ENCODE data around the gene AREL1.

Gene AREL1

DNA sequence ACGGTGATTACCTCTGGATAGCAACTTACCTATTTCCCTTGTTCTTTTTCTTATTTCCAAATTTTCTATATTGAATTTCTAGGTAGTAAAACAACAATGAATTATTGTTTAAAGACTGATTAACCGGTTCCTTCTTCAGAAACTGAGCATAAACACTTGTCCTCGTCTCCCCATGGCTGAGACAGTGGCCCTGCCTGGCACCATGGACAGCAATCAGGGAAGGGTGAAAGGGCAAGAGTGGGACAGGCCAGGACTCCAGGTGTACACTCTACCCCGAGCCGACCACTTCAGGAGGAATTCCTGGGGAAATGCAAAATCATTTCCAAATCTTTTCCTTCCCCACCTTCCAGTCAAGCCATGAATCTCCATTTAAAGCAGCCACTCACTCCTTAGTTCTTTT is 52.0 kb downstream of the AREL1 start:
- no peak for DNase-seq (ENCODE audit: low spot score)

DNA sequence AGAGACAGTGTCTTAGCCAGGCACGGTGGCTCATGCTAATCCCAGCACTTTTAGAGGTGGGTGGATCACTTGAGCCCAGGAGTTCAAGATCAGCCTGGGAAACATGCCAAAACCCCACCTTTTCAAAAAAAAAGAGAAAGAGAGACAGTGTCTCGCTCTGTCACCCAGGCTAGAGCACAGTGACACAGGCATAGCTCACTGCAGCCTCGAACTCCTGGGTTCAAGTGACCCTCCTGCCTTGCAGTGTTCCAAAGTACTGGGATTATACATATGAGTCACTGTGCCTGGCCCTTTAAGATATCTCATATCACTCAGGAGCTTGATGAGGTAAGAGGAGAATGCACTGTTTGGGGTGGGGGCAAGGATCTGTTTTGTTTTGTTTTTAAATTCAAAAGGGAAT is 52.7 kb downstream of the AREL1 start:
- DNase-seq (ENCODE audit: low spot score): no peak

DNA sequence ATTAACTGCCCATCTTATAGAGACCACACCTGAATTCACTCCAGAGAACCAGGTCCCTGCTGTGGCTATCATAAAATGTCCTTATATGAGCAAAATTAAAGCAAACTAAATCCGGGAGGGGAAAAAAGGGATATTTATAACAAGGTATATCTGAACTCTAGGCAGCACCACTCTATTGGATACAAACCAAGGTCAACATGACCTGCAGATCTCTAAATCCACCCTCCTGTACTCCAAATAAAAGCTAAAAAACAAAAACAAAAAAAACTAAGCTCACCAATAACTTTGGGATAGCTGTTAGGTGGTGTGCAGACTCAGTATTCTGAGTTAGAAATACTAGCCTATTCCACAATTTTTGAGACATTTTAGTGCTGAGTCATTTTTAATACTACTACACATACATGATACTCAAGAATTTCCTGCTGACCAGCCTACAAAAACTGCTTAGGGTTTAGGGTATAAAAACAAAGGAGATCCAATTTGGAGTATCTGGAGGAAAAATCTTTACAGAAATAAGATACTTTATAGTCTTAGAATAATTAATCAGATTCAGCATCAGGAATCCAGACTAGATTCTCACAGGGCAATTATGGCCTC is 54.2 kb downstream of the AREL1 start:
- DNase-seq (ENCODE audit: low spot score): no peak

DNA sequence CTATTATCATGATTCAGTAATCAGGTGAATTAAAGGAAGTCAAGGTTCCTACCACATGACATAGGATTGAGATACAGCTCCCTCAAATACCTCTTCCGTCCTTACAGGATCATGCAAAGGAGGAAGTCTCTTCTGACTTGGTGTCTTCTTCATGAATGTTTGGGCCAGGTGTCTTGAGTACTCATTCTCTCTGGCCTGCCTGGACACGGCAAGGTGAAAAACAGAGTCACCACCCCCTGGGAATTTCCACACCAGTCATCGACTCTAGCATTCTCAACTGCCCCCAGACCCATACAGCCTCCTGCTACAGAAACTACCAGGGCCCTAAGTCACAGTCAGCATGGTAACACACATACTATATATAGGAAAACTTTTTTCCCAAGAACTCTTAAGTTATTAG is 55.9 kb downstream of the AREL1 start:
- DNase-seq (ENCODE audit: low spot score): no peak

DNA sequence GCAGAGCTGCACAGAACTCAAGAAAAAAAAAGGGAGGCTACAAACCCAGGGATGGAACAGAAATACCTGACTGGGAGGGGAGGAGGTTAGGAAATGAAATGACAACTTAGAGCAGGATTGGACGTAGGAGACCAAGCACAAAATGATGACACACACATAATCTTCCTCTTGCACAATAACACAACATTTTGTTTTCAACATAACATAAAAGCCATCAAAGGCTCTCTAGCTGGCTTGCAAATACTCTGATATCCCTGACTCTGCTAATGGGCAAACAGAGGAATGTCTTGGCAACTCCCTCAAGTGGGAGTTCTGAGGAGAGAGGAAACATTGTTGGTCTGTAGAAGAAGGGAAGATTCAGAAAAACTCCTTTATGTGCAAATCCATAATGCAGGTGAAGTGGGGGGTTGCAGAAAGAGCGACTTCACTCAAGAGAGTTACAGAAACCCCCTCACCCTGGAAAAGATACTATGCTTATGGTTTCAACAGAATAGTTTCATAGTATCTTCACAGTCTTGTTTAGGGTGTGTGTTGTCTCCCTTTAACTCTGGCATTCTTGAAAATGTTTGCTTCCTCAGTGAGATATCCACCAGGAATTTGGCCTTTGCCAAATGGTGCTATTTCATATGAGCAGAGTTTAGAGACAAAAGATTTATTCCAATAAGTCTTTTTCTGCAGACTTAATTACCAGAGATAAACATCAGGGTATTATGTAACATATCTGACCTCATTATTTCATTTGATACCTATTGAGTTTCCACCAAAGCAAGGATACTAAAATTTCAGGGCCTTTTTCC is 57.1 kb downstream of the AREL1 start:
- DNase-seq (ENCODE audit: low spot score): no peak

DNA sequence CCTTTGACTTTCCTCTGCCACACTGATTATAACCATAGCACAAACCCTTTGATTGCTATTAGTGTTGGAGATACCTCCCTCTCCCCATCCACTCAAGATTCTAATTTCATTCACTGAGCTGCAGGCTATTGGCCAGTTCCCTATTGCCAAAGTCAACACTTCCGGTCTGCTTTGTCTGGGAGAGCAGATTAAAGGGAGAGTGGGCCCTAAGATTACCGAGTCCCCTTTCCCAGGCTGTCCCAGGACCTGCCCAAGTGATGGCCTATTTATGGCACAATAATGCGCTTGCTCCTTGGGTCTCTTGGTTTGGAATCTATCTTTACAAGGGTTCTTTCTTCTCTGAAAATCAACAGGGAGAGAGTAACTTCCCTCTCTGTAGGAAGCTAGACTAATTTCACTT is 57.9 kb downstream of the AREL1 start:
- no peak for DNase-seq (ENCODE audit: low spot score)

DNA sequence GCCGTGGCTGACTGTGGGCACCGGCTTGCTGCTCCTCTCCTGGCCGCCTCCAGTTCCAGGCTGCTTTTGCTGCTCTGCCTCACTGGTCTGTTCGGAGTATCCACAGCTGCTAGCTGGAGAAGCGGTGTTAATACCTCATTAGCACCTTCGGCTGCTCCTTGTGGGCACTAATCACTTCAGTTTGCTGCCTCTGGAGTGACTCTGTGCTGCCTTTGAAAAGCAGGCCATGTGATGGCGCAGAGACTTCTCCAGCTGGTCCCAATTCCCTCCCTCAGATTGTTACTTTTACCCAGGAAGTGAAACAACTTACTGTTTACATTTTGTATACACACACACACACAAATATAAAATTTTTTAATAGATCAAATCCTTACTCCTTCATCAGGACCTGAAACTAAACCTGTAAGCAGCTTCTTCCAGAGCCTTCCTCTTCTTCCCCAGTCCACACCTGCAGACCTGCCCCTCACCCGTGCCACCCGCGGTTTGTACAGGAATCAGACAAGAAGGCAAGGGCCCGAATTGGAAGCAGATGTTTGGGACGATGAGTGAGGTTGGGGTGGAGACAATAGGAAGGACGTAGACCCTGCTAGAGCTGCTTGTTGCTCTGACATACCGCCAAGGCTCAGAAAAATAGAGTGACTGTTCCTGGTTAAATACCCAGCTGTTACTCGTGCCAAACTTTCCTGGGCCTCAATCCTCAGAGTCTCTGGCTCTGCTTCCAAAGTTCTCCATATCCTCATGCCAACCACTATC is 59.3 kb downstream of the AREL1 start:
- no peak for DNase-seq (ENCODE audit: low spot score)

DNA sequence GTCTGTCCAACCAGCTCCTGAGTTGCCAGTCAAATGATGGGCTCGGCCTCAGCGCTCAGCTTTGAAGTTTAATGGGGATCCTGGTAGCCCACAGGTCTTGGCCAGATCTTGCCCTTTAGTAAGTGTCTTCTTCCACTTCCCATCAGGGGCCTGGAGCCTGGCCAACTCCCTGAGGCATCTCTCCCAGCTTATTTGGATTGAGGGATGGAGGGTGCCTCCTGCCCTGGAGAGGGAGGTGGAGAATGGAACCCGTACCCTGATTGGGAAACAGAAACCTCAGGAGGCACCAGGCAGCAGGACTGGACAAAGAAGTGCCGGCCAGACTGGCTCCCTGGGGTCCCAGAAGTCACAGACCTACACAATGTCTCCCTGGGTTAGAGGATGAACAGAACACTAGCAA is 60.3 kb downstream of the AREL1 start:
- DNase-seq (ENCODE audit: low spot score): no peak

DNA sequence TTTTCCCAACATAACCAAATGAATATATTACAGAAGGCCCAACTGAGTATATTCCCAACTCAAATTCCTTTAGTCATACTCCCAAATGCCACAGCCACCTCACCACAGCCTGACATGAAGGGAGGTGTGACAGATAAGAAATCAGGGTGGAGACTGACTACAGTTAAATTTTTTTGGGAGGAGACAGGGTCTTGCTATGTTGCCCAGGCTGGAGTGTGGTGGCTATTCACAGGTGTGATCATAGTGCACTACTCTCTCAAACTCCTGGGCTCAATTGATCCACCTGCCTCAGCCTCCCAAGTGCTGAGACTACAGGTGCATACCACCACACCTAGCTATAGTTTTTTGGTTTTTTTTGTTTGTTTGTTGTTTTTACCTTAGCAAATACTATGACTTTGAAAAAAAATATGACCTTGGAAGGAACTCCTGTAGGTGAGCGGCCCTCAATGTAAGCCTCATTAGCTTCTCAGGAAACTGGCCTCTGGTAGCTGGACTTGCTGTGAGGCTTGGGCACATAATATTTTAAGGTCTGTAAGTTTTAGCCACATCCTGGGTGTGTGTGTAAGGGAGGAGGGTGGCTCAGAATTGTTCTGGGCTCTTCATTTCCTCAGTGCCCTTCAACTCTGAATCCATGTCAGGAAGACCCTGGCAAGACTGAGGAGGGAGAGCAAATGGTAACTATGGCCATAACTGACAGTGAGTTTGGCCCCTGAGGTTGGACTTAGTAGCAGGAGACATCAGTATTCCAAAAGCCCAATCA is 61.8 kb downstream of the AREL1 start:
- DNase-seq (ENCODE audit: low spot score): no peak

DNA sequence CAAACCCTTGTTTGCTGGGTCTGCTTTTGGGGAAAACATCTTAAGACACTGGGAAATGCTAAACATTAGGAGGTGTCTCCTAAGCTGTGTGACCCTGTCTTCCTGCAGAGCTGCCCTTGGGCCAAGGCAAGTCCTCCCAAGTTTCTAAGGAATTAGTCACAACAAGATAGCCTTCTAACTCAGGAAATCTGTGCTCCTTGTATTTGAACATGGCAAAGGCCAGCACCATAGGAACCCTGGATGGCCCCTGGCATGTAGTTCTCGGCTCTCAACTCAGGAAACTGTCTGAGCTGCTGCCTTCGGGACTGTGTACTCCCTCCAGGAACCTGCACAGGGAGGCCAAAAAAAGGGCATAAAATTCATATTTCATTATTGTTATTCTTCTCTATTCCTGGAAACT is 63.2 kb downstream of the AREL1 start:
- DNase-seq (ENCODE audit: low spot score): no peak

DNA sequence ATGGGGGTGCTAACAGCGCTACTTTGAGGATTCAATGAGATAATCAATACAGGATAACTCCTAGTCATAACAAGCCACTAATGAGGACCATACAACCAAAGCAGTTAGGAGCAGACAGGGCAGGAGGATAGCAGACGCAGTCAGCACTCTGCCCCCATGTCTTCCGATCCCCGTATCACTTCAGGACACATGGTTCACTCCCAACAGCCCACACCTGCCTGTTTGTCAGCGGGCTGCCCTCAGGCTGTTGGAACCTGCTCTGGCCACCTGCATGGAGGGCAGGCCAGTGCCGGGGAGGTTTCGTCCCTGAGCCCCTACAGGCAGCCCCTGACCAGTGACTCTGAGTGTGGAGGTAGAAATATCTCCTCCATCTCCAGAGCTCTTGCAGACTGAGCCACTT is 63.7 kb downstream of the AREL1 start:
- no peak for DNase-seq (ENCODE audit: low spot score)

DNA sequence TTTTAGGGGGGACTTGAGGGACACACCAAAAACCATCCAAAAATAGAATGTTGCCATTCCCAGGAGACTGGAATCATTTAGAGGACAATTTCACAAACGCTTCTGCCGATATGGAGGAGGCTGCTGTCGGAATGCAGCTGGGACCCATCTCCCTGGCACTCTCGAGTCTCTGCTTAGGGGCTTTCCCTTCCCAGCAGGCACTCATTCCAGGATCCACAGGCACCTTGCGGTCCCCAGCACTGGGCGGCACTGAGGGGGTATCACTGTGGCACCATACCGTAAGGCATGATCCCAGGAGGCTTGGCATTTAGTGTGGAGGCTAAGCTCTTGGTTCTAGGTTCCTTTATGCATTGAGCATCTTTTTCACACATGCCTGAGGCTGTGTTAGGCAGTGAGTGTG is 64.3 kb downstream of the AREL1 start:
- no peak for DNase-seq (ENCODE audit: low spot score)

DNA sequence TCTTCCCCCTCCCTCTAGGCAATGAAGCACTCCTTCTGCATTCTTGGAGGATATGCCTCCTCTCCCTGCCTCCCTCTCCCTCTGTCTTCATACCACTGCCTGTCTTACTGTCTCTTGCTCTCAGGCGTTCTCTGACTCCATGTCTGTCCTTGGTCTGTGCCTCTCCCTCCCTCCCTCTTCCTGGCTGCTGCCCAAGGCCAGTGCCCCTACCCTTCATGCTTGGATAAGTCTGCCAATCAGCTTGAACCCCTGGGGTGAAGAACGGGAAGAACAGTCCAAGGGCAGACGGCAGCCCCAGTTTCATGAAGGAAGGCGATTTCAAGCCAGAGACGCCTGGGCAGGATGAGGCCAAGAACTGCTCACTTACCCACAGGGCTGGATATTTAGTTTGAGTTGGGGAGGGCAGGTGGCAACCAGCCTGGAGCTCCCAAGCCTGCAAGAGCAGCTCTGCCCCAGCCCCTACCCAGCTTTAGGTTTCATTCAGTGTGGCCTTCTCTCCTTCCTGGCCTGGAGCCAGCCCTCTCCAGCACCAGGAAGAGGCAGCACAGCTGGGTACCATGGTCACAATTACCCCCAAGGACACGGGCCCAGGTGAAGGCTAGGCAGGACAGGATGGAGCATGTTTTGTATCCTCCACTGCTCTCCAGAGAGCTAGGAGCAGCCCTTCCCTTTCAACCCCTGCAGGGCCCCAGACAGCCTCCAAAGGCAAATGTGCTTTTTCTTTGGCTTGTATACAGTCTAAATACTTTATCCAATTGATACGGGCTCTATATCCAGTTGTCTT is 65.0 kb downstream of the AREL1 start:
- no peak for DNase-seq (ENCODE audit: low spot score)

DNA sequence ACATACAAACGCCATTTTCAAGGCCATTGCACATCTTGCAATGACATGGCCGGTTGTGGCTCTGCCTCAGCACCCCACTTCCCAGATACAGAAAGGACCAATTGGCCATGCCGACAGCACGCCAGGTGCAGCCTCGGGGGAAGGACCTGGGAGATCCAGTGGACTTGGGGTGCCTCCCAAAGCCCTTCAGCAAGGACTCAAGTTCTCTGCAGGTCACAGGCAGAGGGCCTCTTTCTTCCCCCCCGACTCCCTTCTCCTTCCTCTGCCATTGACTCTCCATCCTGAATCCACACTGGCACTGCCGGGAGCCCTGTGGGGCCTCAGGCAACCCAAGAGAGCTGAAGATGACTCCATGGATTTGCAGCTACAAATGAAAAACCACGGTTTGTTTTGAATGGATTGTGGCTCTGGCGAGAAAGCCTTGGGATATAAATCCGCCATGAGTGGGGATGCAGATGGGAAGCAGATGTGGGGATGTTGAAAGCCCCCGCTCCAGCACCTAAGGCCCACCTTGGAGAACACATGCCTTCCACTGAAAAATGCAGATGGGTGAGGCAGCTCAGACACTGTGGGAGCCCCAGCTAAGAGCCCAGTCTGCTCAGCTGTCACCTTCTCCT is 65.7 kb downstream of the AREL1 start:
- no peak for DNase-seq (ENCODE audit: low spot score)

DNA sequence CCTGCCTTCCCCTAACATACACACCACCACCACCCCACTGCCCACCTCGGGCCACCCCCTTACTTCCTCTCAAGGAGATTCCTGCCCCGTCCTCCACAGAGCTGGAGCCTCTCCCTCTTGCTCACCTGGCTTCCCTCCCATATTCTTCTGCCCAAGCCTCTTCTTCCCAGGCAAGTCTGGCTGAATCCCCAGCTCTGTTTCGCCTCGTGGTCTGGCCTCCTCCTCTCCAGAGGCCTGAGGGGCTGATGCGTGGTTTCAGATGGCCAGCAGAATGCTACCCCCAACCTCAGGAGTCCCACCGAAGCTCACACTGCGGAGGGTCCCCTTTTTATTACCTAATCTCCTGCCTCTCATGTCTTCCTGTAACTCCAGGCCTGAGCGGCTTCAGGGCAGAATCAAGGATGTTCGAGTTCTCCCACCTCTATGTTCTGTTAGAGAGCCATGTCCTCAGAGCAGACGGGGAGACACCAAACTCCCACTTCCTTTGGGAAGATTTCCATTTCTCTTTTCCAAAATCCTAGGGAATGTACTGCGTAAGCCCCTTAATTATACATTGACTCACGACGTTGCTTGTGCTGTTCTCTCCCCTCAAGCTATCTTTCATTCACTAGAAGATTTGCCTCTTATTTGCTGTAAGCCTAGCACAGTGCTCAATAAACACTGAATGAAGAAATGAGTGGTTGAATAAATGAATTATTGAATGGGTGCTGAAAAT is 67.0 kb downstream of the AREL1 start:
- DNase-seq (ENCODE audit: low spot score): no peak

DNA sequence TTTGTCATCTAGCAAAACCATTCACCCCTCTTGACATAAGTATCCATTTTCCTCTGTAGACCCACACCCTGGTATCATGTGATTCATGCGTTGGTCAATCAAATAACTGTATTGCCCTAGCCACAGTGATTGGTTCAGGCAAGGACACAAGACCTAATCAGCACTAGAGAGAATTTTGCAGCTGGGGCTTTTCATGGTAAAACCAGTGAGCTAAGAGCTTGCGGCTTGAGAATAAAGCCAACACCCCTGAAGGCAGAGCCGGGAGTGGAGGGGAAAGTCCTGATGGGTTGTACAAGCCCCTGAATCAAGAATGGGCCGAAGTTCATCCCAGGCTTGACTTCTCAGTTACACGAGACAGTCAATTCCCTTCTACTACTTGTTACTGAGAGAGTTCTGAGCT is 67.6 kb downstream of the AREL1 start:
- no peak for DNase-seq (ENCODE audit: low spot score)

DNA sequence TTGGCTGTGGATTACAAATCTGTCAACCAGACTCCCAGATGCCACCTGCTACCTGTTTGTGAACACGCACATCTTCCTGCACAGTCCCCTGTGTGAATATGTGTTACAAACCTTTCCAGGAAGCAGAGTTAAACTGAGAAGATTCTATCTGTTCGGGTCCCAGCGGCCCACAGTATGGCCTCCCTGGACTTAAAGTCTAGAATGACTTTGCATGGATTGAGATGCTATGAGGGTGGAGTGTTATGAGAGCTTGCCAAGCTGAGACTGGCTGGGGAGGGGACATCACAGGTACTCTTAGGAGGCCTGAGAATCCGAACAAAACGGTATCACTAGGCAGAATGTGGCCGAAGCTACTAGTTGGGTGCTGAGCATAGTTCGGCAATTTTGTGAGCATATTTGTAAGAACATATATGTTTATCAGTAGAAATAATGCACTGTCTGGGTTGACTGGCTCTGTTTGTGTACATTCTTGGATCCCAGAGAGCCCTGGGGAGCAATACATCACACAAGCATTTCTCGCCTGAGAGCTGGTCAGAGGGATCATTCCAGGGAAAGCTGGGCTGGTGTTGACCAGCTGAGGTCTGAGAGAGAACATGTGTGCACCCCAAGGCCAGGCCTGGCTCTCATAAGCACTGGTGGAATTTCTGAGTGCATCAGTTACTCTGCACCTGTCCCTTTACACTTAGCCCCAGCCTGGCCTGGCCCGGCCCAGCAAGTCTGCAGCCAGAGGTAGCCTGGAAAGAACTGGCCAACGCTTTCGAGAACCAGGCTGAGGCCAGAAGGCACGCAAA is 71.1 kb downstream of the AREL1 start:
- DNase-seq (ENCODE audit: low spot score): no peak

DNA sequence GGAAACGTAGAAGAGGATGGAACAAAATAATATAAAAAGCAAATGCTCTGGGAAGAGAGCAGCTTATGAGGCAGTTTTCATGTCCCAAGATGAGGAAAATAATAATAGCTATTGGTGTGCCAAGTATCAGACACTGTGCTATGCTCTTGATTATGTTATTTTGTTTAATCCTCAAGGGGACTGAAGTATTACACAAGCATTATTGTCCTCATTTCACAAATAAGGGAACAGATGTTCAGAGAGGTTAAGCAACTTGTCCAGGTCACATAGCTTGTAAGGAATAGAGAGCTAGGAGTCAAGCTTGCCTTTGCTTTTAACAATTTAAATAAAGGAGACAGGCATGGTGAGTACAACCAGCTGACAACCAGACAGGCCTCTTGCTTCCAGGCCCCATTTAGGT is 73.9 kb downstream of the AREL1 start:
- no peak for DNase-seq (ENCODE audit: low spot score)

DNA sequence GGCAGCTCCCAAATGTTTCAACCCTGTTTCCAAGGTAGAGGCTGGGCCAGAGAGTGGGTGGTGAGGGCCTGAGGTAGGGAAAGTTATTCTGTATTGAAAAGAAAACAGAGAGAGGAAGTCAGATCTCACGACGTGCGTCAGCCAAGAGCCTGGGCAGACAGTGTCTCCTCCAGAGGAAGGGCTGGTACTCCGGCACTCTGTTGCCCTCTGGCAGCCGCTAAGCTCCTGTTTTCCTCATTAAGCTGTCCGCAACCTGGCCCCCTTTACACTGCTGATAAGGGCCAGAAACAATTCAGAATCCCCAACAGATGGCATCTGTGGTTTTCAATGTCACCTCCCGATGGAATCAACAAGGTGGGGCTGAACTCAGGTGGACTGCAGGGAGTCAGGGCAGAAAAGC is 74.8 kb downstream of the AREL1 start:
- DNase-seq (ENCODE audit: low spot score): no peak

DNA sequence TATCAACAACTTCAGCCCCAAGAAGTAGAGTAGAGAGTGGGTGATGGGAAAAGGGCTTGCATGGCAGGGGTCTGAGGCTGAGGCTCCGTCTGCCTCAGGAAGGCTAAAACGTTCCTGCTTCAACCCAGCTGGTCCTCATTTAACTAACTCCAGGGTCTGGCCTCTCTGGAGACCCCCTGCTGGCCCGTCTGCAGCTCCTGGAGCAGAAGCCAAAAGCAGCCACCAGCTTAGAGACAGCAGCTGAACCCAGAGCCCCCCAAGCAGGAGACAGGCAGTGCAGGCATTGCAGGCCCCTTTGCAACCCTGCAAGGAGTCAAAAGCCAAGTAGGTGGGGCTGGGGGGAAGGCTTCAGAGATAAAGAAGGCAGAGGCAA is 75.7 kb downstream of the AREL1 start:
- no peak for DNase-seq (ENCODE audit: low spot score)

All from germinal center (tissue), 1 donor.